Measurements from ENCODE around the gene PSD.

DNA sequence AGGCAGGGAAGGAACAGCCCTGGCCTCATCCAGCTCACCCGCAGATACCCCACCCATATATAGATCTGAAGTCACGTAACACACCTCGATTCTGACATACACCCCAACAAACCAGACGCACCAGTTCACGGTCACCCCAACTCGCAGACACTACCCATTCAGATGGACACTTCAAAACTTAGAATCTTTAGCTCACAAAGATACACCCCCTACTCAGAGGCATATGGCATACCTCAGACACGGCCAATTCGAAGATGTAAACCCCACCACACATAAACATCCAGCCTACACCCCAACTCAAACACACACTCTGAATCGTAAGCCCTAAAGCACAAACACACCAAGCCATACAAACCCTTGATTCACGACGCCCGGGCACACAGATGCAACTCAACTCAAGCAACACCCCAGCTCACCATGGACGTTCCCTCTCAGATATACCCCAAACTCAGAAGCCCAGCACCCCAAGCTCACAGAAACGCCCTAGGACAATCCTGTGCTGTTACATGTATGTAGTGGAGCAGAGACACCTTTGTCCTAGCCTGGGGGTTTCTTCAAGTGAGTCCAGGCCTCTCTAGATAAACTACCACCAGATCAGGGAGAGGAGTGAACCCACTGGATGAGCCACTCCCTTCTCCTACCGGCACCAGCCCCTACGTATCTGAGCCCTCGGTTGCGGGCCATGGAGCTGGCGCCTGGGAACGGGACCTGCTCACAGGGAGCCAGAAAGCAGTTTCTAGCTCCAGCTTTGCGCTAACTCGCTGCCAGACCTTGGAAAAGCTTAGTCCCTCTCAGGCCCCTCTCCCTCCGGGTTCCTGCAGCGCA lies 8.8 kb downstream of the PSD start:
- TF ChIP-seq CTCF (IDR thresholded peaks at IDR 0.05) (no peak), POLR2A (IDR thresholded peaks at IDR 0.05) (no peak), POLR2AphosphoS5 (IDR thresholded peaks at IDR 0.05) (no peak), EP300 (IDR thresholded peaks at IDR 0.05) (no peak)
